ENCODE measurements around the gene FATE1. TPM values are rescaled to one million over a fixed set of nuclear protein-coding genes. Genes with fewer than 3 reads are reported as not detected.

The FATE1 gene
- total and polyA plus RNA-seq, 9 donors = 1.2 to 3.7 (median 1.9) TPM

Other genes with a start within 250 kb of the FATE1 start
- 0.04 TPM for gene PASD1, start 152.4 kb upstream of the FATE1 start, total RNA-seq
- gene PASD1, start 152.4 kb upstream of the FATE1 start, polyA plus RNA-seq (ENCODE audit: insufficient read depth in 1 of 8, insufficient read length in 8 of 8, low replicate concordance in 1 of 8) = under 1 TPM in 3 of 8 donors, not detected in 5; 0.07 to 0.16 (median 0.09) TPM
- 12.6 TPM for gene PRRG3, start 20.6 kb upstream of the FATE1 start, total RNA-seq
- gene PRRG3, start 20.6 kb upstream of the FATE1 start, polyA plus RNA-seq (ENCODE audit: insufficient read depth in 1 of 8, insufficient read length in 8 of 8, low replicate concordance in 1 of 8) = 10 to 100 TPM; 26.7 to 41.4 (median 27.8) TPM
- not detected for gene CNGA2, start 18.7 kb downstream of the FATE1 start, total RNA-seq
- not detected for gene CNGA2, start 18.7 kb downstream of the FATE1 start, polyA plus RNA-seq (ENCODE audit: insufficient read depth in 1 of 8, insufficient read length in 8 of 8, low replicate concordance in 1 of 8)
- gene MAGEA4, start 196.9 kb downstream of the FATE1 start, total RNA-seq = not detected
- gene MAGEA4, start 196.9 kb downstream of the FATE1 start, polyA plus RNA-seq (ENCODE audit: insufficient read depth in 1 of 8, insufficient read length in 8 of 8, low replicate concordance in 1 of 8) = under 1 TPM in 1 of 8 donors, not detected in 7; 0.14 TPM

Data from muscle of leg (tissue), 9 donors.